SU-DHL-6 (cell line): ENCODE results near the gene DDX51.

Experiments
- EZH2phosphoT487 ChIP-seq: fragments of 200-600 bp; sonication (generic), shearing (Covaris generic); conservative IDR thresholded peaks from 2 replicates; pipeline ENCODE4 v1.6.1; 2018; ENCODE audit warnings: mild to moderate bottlenecking, antibody characterized with exemption, low read length, moderate library complexity, mixed read lengths
- TF ChIP-seq, protein P1 (sequence below): fragments of 200-600 bp; sonication (generic); IDR thresholded peaks from one replicate; pipeline ENCODE4 v1.5.1; 2017; ENCODE audit warnings: antibody characterized with exemption, mild to moderate bottlenecking, low read length, moderate library complexity; ENCODE audit not compliant: insufficient read depth, poor library complexity, severe bottlenecking

DNA sequence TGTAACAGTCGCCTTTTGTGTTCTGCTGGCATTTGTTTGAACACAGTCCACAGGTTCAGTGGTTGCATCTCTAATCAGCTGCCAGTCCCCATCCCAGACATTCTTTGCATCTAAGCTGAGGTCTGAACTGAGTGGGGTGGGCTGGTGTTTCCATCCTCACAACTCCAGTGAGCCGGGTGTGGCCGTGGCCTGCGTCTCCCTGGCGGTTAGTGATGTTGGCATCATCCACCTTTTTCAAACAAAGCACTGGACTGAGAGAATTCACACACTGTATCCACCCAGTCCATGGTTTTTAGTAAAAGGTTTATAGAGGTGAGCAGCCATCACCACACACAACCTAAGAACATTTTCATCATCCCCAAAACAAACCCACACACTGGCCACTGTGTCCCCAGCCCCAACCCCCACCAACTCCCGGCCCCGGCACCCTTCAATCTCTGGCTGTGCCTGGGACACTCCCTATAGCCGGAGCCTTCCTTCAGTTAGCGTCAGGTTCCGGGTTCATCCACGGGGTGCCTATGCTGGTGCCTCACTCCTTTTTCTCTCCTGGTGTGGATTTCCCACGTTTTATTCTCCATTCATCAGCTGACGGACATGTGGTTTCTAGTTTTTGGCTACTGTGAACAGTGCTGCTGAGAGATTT is 6.5 kb downstream of the DDX51 start:
- TF ChIP-seq, protein P1, sequence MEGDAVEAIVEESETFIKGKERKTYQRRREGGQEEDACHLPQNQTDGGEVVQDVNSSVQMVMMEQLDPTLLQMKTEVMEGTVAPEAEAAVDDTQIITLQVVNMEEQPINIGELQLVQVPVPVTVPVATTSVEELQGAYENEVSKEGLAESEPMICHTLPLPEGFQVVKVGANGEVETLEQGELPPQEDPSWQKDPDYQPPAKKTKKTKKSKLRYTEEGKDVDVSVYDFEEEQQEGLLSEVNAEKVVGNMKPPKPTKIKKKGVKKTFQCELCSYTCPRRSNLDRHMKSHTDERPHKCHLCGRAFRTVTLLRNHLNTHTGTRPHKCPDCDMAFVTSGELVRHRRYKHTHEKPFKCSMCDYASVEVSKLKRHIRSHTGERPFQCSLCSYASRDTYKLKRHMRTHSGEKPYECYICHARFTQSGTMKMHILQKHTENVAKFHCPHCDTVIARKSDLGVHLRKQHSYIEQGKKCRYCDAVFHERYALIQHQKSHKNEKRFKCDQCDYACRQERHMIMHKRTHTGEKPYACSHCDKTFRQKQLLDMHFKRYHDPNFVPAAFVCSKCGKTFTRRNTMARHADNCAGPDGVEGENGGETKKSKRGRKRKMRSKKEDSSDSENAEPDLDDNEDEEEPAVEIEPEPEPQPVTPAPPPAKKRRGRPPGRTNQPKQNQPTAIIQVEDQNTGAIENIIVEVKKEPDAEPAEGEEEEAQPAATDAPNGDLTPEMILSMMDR = no peak
- TF ChIP-seq EZH2phosphoT487 = no peak
